ENCODE results near the gene ACACA. TPM values are rescaled to one million over a fixed set of nuclear protein-coding genes. Genes with fewer than 3 reads are reported as not detected.

Gene ACACA
- total RNA-seq, 1 donor from 2014 or later: 26.9 TPM

- no peak for DNase-seq (ENCODE audit: low spot score)
- intact Hi-C loops (cut with DNase I): no loop called here
These were observed 340.0 kb downstream of the ACACA start for GRCh38 chr17:37066322-37067255.

- intact Hi-C loops (cut with DNase I): no loop called here
- DNase-seq (ENCODE audit: low spot score): no peak
These were observed 340.9 kb downstream of the ACACA start for GRCh38 chr17:37065486-37066321.

- no peak for DNase-seq (ENCODE audit: low spot score)
- intact Hi-C loops (cut with DNase I): no loop called here
These were observed 341.7 kb downstream of the ACACA start for GRCh38 chr17:37064956-37065355.

- intact Hi-C loops (cut with DNase I): no loop called here
- no peak for DNase-seq (ENCODE audit: low spot score)
These were observed 342.4 kb downstream of the ACACA start for GRCh38 chr17:37064206-37064605.

- intact Hi-C loops (cut with DNase I): no loop called here
These were observed 344.6 kb downstream of the ACACA start for GRCh38 chr17:37062021-37062420.

GRCh38 chr17:37060928-37061327 is 345.7 kb downstream of the ACACA start:
- no peak for DNase-seq (ENCODE audit: low spot score)
- intact Hi-C loops (cut with DNase I): no loop called here

More at GRCh38 chr17:37062021-37062420, 344.6 kb downstream of the ACACA start:
- DNase-seq (ENCODE audit: low spot score): no peak

GRCh38 chr17:37060094-37060493 is 346.5 kb downstream of the ACACA start:
- intact Hi-C loops (cut with DNase I): no loop called here
- DNase-seq (ENCODE audit: low spot score): no peak

- intact Hi-C loops (cut with DNase I): no loop called here
- no peak for DNase-seq (ENCODE audit: low spot score)
These were observed 347.1 kb downstream of the ACACA start for GRCh38 chr17:37059493-37059892.

GRCh38 chr17:37056622-37057021 is 350.0 kb downstream of the ACACA start:
- intact Hi-C loops (cut with DNase I): no loop called here
- no peak for DNase-seq (ENCODE audit: low spot score)

GRCh38 chr17:37054894-37055293 is 351.7 kb downstream of the ACACA start:
- intact Hi-C loops (cut with DNase I): no loop called here
- no peak for DNase-seq (ENCODE audit: low spot score)

GRCh38 chr17:37052450-37052849 is 354.2 kb downstream of the ACACA start:
- intact Hi-C loops (cut with DNase I): no loop called here
- DNase-seq (ENCODE audit: low spot score): no peak

GRCh38 chr17:37051833-37052232 is 354.8 kb downstream of the ACACA start:
- intact Hi-C loops (cut with DNase I): no loop called here
- no peak for DNase-seq (ENCODE audit: low spot score)

- intact Hi-C loops (cut with DNase I): no loop called here
- DNase-seq (ENCODE audit: low spot score): no peak
These were observed 355.3 kb downstream of the ACACA start for GRCh38 chr17:37051381-37051780.

GRCh38 chr17:37050920-37051319 is 355.7 kb downstream of the ACACA start:
- intact Hi-C loops (cut with DNase I): no loop called here
- DNase-seq (ENCODE audit: low spot score): no peak

GRCh38 chr17:37048811-37049210 is 357.8 kb downstream of the ACACA start:
- intact Hi-C loops (cut with DNase I): loop anchor here (2.0 kb wide), 1 partner anchor 420 kb away; no protein-coding TSS in a partner anchor
- DNase-seq (ENCODE audit: low spot score): no peak

- intact Hi-C loops (cut with DNase I): loop anchor here (2.0 kb wide), 1 partner anchor 419 kb away; no protein-coding TSS in a partner anchor
- peak; percentile 84 for DNase-seq (ENCODE audit: low spot score)
These were observed 359.0 kb downstream of the ACACA start for GRCh38 chr17:37047631-37048104.

- no peak for DNase-seq (ENCODE audit: low spot score)
- intact Hi-C loops (cut with DNase I): no loop called here
These were observed 361.2 kb downstream of the ACACA start for GRCh38 chr17:37045351-37045922.

- DNase-seq (ENCODE audit: low spot score): no peak
- intact Hi-C loops (cut with DNase I): no loop called here
These were observed 363.4 kb downstream of the ACACA start for GRCh38 chr17:37043201-37043600.

- no peak for DNase-seq (ENCODE audit: low spot score)
- intact Hi-C loops (cut with DNase I): no loop called here
These were observed 364.7 kb downstream of the ACACA start for GRCh38 chr17:37041932-37042331.

- no peak for DNase-seq (ENCODE audit: low spot score)
- intact Hi-C loops (cut with DNase I): no loop called here
These were observed 367.4 kb downstream of the ACACA start for GRCh38 chr17:37039269-37039668.
